T-cell (primary cell): ENCODE measurements around the gene RETREG2. TPM values are rescaled to one million over a fixed set of nuclear protein-coding genes. Genes with fewer than 3 reads are reported as not detected.

ENCODE experiments used
- ATAC-seq, 4 experiments: fragments of 200-7000 bp in 3 of 4; fragments of 150-1000 bp in 1 of 4; cut with Tn5 transposase; replicated peaks in 1 of 4; 1 replicate in 3 of 4; 2 replicates in 1 of 4; pipeline ENCODE4 v1.10.0; 2021; ENCODE audit warnings: moderate library complexity in 3 of 4, mild to moderate bottlenecking in 2 of 4, moderate number of reproducible peaks in 1 of 4
- CTCF ChIA-PET, 2 donors: fragments of 300-600 bp; sonication (Branson Sonifier 250); formaldehyde crosslinking; loops; one replicate each; lab custom pipeline; 2022; ENCODE audit warnings: antibody characterized with exemption in 2 of 2; lab: Charles Lee
- POLR2A ChIA-PET, 2 donors: fragments of 300-600 bp; sonication (Branson Sonifier 250); formaldehyde crosslinking; loops; one replicate each; lab custom pipeline; 2022; ENCODE audit warnings: antibody characterized with exemption in 2 of 2; lab: Charles Lee
- DNase-seq, 35 experiments: peaks; one replicate each; pipeline versions ENCODE4 v3.0.0 to v3.0.0-alpha.2; 2013 to 2023
- H3K27ac ChIP-seq: one replicate; pipeline ENCODE4 v1.5.1; 2013; ENCODE audit warnings: low read length
- H3K27me3 ChIP-seq, 2 experiments: replicated peaks in 1 of 2; 1 replicate in 1 of 2; 2 replicates in 1 of 2; pipeline versions ENCODE4 v1.6.1 to v1.7.0; 2013; ENCODE audit warnings: low read length in 1 of 2, mixed read lengths in 1 of 2; ENCODE audit not compliant: control insufficient read depth in 2 of 2, insufficient read depth in 2 of 2; ENCODE audit errors: extremely low read depth in 1 of 2
- H3K36me3 ChIP-seq, 2 donors: 1 replicate in 1 of 2; 2 replicates in 1 of 2; pipeline versions ENCODE4 v1.6.1 to v1.7.0; 2013; ENCODE audit warnings: low read length in 1 of 2; ENCODE audit not compliant: control insufficient read depth in 2 of 2, insufficient read depth in 1 of 2; ENCODE audit errors: extremely low read depth in 1 of 2
- H3K4me1 ChIP-seq, 2 experiments: 1 replicate in 1 of 2; 2 replicates in 1 of 2; pipeline versions ENCODE4 v1.6.1 to v1.7.0; 2013; ENCODE audit warnings: low read length in 2 of 2, mixed read lengths in 1 of 2; ENCODE audit not compliant: insufficient read depth in 2 of 2, control insufficient read depth in 1 of 2; ENCODE audit errors: extremely low read depth in 1 of 2
- H3K4me3 ChIP-seq, 2 donors: 1 replicate in 1 of 2; 2 replicates in 1 of 2; pipeline versions ENCODE4 v1.5.1 to v1.7.0; 2013; ENCODE audit warnings: mild to moderate bottlenecking in 2 of 2, low read length in 1 of 2, moderate library complexity in 1 of 2; ENCODE audit not compliant: control insufficient read depth in 1 of 2; ENCODE audit errors: extremely low read depth in 1 of 2
- H3K9me3 ChIP-seq: 2 replicates; pipeline ENCODE4 v1.7.0; 2013
- H3K27ac Mint-ChIP-seq, 2 donors: one replicate each; pipeline ENCODE4 v1.8.0; 2020 to 2021; ENCODE audit warnings: mild to moderate bottlenecking in 2 of 2, mixed read lengths in 2 of 2
- H3K27me3 Mint-ChIP-seq, 2 donors: one replicate each; pipeline ENCODE4 v1.8.0; 2021 to 2022; ENCODE audit warnings: mixed read lengths in 2 of 2
- H3K36me3 Mint-ChIP-seq: one replicate; pipeline ENCODE4 v1.8.0; 2021; ENCODE audit warnings: mixed read lengths
- H3K4me1 Mint-ChIP-seq, 3 donors: one replicate each; pipeline ENCODE4 v1.8.0; 2020 to 2022; ENCODE audit warnings: mixed read lengths in 3 of 3, mild to moderate bottlenecking in 1 of 3
- H3K4me3 Mint-ChIP-seq, 3 donors: one replicate each; pipeline ENCODE4 v1.8.0; 2020 to 2022; ENCODE audit warnings: mild to moderate bottlenecking in 3 of 3, mixed read lengths in 3 of 3, moderate library complexity in 3 of 3
- H3K9me3 Mint-ChIP-seq, 3 donors: one replicate each; pipeline ENCODE4 v1.8.0; 2020 to 2022; ENCODE audit warnings: mixed read lengths in 3 of 3
- WGBS: methylation state at CpG from one replicate; pipeline ENCODE4 v1.1.5; 2013; ENCODE audit warnings: missing lambda C conversion rate; ENCODE audit not compliant: insufficient coverage; 5-methylcytosine and 5-hydroxymethylcytosine counted together
- total RNA-seq, 35 experiments: library from RNA in 6 of 35; stranded (reverse) in 6 of 35; fragments of 120-200 nt in 1 of 35; gene quantifications; one replicate each; pipeline versions ENCODE4 v1.2.1 to v1.2.4 and lab custom pipeline; 2013 to 2026

RETREG2 gene
- total RNA-seq, 5 donors from 2014 or later (not counting 1 experiment from before 2014, with no cell fraction given): 85.2 to 131 (median 109) TPM

- Mint-ChIP-seq H3K4me1 (peaks cover 49 to 70% (median 57%) of the 10 kb centered on the region in 3 donors), H3K27me3 (no peaks in the 10 kb centered on the region), H3K36me3 (peaks cover 36% of the 10 kb centered on the region), H3K27ac (peak overlapping the region; percentile 71 to 78), H3K9me3 (no peaks in the 10 kb centered on the region), H3K4me3 (peak overlapping the region; percentile 81 to 99 (median 97))
- ATAC-seq (peak in 3 of 4 experiments; percentile 12 to 35 (median 13)), DNase-seq (no peak)
- Histone ChIP-seq H3K36me3 (peaks cover 22 to 49% of the 10 kb centered on the region in 2 donors), H3K4me3 (peak overlapping the region; percentile 72 to 85), H3K9me3 (no peaks in the 10 kb centered on the region), H3K27ac (peak overlapping the region; percentile 52), H3K4me1 (peaks cover 16 to 37% of the 10 kb centered on the region in 2 experiments), H3K27me3 (no peaks in the 10 kb centered on the region)
- ChIA-PET CTCF (interaction anchor here in 1 of 2 donors (0.7 to 3.0 kb wide), 7 partner anchors 16 to 70 kb away, joined by 3 to 13 read pairs (median 7); partner anchors contain the start of genes DNAJB2, GLB1L, STK16 and TUBA4A), POLR2A (interaction anchor here (0.6 to 2.3 kb wide), 12 partner anchors 10 to 69 kb away, joined by 3 to 15 read pairs (median 6); partner anchors contain the start of genes GLB1L (in 2 of the 2), STK16 (in 2 of the 2), TUBA4A (in 1 of the 2) and ZFAND2B (in 1 of the 2))
- WGBS: under 1% methylated on average over 19 of the region's 19 CpGs
Observed at GRCh38 chr2:219228911-219229304, 50.8 kb downstream of the RETREG2 start.

- ATAC-seq (peak; percentile 97 to 98 (median 98)), DNase-seq (peak; percentile 94 to 100 (median 99))
- peaks cover 55 to 76% (median 62%) of the 10 kb centered on the region in 3 donors for H3K4me1 Mint-ChIP-seq
- Histone ChIP-seq H3K9me3 (no peaks in the 10 kb centered on the region), H3K4me1 (peaks cover 16 to 37% of the 10 kb centered on the region in 2 experiments), H3K36me3 (peaks cover 23 to 49% of the 10 kb centered on the region in 2 donors), H3K4me3 (peak within 1 kb of the TSS; percentile 72 to 85), H3K27me3 (no peaks in the 10 kb centered on the region), H3K27ac (peak within 1 kb of the TSS; percentile 71)
- H3K4me3 Mint-ChIP-seq: peak within 1 kb of the TSS; percentile 97 to 99 (median 98)
- no peaks in the 10 kb centered on the region for H3K27me3 Mint-ChIP-seq
- ChIA-PET CTCF (interaction anchor here in 1 of 2 donors (0.7 to 3.0 kb wide), 12 partner anchors 10 to 70 kb away, joined by 3 to 13 read pairs (median 4); partner anchors contain the start of genes DNAJB2, GLB1L, STK16 and TUBA4A), POLR2A (interaction anchor here (0.6 to 2.3 kb wide), 15 partner anchors 9 to 158 kb away, joined by 3 to 15 read pairs (median 5); partner anchors contain the start of genes GLB1L (in 2 of the 2), STK16 (in 2 of the 2), DNAJB2 (in 1 of the 2) and DNPEP (in 1 of the 2))
- peaks cover 39% of the 10 kb centered on the region for H3K36me3 Mint-ChIP-seq
- WGBS: under 1% methylated on average over 80 of the region's 80 CpGs
- H3K9me3 Mint-ChIP-seq: no peaks in the 10 kb centered on the region
- H3K27ac Mint-ChIP-seq: peak within 1 kb of the TSS; percentile 98 to 99
Observed at GRCh38 chr2:219229305-219230058, 51.4 kb downstream of the RETREG2 start, which contains the start of the genes ANKZF1 and ATG9A. ANKZF1 (plus strand) TSS chr2:219229806; CDS start chr2:219230258, 452 bp downstream. ATG9A (minus strand) TSS chr2:219229636; CDS start chr2:219228024, 1,612 bp downstream.

DNA sequence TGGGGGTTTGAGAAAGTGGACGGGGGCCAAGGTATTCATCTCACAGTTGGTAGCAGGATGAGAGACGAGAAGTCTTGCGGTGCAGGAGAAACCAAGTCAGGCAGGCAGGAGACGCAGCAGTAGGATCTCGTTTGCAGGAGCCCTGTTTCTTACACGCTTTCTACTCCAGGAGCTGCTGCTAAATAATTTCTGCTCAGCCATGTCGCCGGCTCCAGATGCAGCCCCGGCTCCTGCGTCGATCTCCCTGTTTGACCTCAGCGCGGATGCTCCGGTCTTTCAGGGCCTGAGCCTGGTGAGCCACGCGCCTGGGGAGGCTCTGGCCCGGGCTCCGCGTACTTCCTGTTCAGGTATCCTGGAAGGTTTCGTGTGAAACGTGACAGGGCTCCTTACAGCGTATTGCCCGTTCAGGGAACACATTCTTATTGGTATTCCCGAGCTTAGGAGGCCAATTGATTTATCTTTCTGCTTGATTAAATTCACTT is 52.0 kb downstream of the RETREG2 start:
- Mint-ChIP-seq H3K27ac (peak overlapping the region; percentile 98 to 99), H3K4me3 (peak overlapping the region; percentile 97 to 99 (median 98)), H3K36me3 (peaks cover 36% of the 10 kb centered on the region), H3K4me1 (peaks cover 54 to 75% (median 64%) of the 10 kb centered on the region in 3 donors), H3K9me3 (no peaks in the 10 kb centered on the region), H3K27me3 (no peaks in the 10 kb centered on the region)
- ATAC-seq: peak in 3 of 4 experiments; percentile 11 to 20 (median 18)
- Histone ChIP-seq H3K4me1 (peaks cover 16 to 37% of the 10 kb centered on the region in 2 experiments), H3K27me3 (no peaks in the 10 kb centered on the region), H3K27ac (peak overlapping the region; percentile 71), H3K4me3 (peak overlapping the region; percentile 72 to 85), H3K9me3 (no peaks in the 10 kb centered on the region), H3K36me3 (peaks cover 28 to 49% of the 10 kb centered on the region in 2 donors)
- WGBS: 0% methylated on average over 24 of the region's 24 CpGs
- ChIA-PET CTCF (interaction anchor here (0.6 to 3.0 kb wide), 11 partner anchors 9 to 71 kb away, joined by 3 to 14 read pairs (median 5); partner anchors contain the start of genes DNAJB2 (in 1 of the 2), GLB1L (in 1 of the 2), STK16 (in 1 of the 2) and TUBA4A (in 1 of the 2)), POLR2A (interaction anchor here (0.6 to 2.3 kb wide), 12 partner anchors 10 to 157 kb away, joined by 3 to 15 read pairs (median 5); partner anchors contain the start of genes DNAJB2 (in 1 of the 2), DNPEP (in 1 of the 2), GLB1L (in 1 of the 2) and STK16 (in 1 of the 2))
- DNase-seq: peak in 8 of 35 experiments; percentile 15 to 60 (median 23)

DNA sequence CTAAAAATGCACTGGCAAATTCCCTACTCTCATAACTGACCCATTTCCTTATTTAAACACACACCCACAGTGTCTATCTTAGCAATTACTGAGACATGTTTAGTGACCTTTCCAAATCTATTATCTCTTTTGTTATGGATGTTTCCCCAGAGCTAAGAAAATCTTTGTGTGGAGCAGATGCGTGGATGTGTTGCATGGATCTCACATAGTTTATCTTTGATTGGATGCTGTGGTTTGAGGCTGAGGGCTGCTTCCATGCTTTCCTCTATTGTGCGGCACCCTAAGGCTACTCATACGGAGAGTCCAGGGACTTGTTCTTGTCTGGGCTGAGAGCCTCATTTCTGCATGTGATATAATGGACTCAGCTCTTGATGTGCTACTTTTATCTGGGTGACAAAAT is 56.3 kb downstream of the RETREG2 start:
- H3K27me3 Mint-ChIP-seq: no peaks in the 10 kb centered on the region
- peaks cover 40 to 66% of the 10 kb centered on the region in 2 donors for H3K36me3 ChIP-seq
- H3K4me3 ChIP-seq: no peak overlapping the region
- peaks cover 6 to 17% of the 10 kb centered on the region in 2 experiments for H3K4me1 ChIP-seq
- no peak for ATAC-seq
- H3K4me3 Mint-ChIP-seq: no peak overlapping the region
- no peaks in the 10 kb centered on the region for H3K27me3 ChIP-seq
- 100% methylated on average over 1 of the region's 3 CpGs for WGBS
- peaks cover 56% of the 10 kb centered on the region for H3K36me3 Mint-ChIP-seq
- no peaks in the 10 kb centered on the region for H3K9me3 Mint-ChIP-seq
- H3K4me1 Mint-ChIP-seq: peaks cover 34 to 50% (median 46%) of the 10 kb centered on the region in 3 donors
- no peaks in the 10 kb centered on the region for H3K9me3 ChIP-seq
- ChIA-PET POLR2A (interaction anchor here (0.6 to 1.0 kb wide), 2 partner anchors 23 to 68 kb away, joined by 5 to 12 read pairs; no protein-coding TSS in a partner anchor), CTCF (no interaction called here)
- DNase-seq: no peak
- no peak overlapping the region for H3K27ac Mint-ChIP-seq
- no peak overlapping the region for H3K27ac ChIP-seq

Other genes starting within 250 kb of the RETREG2 start
- not detected for gene CDK5R2, start 218.6 kb upstream of the RETREG2 start, total RNA-seq
- gene FEV, start 193.1 kb upstream of the RETREG2 start, total RNA-seq: not detected
- not detected for gene CRYBA2, start 184.9 kb upstream of the RETREG2 start, total RNA-seq
- under 1 TPM in 1 of 5 donors, not detected in 4; 0.16 TPM for gene CFAP65, start 136.8 kb upstream of the RETREG2 start, total RNA-seq
- gene IHH, start 117.4 kb upstream of the RETREG2 start, total RNA-seq: under 1 TPM in 2 of 5 donors, not detected in 3; 0.12 to 0.28 TPM
- 10 to 100 TPM; 17.3 to 21.1 (median 18.2) TPM for gene NHEJ1, start 17.5 kb upstream of the RETREG2 start, total RNA-seq
- gene SLC23A3, start 8.2 kb upstream of the RETREG2 start, total RNA-seq: 1 to 10 TPM in 3 of 5 donors, under 1 TPM in 2; 0.54 to 8.7 (median 5.1) TPM
- gene CNPPD1, start 1.4 kb upstream of the RETREG2 start, total RNA-seq: 10 to 100 TPM; 49.2 to 89.5 (median 83.2) TPM
- gene ZFAND2B, start 28.5 kb downstream of the RETREG2 start, total RNA-seq: 10 to 100 TPM; 61.7 to 91.6 (median 85.6) TPM
- 10 to 100 TPM in 3 of 5 donors, 1 to 10 TPM in 2; 4.1 to 16.5 (median 13.0) TPM for gene ABCB6, start 40.7 kb downstream of the RETREG2 start, total RNA-seq
- 10 to 100 TPM; 52.5 to 72.9 (median 57.6) TPM for gene ATG9A, start 51.4 kb downstream of the RETREG2 start, total RNA-seq
- gene ANKZF1, start 51.5 kb downstream of the RETREG2 start, total RNA-seq: 100 to 1,000 TPM; 119 to 220 (median 194) TPM
- 1 to 10 TPM; 1.1 to 3.0 (median 1.8) TPM for gene GLB1L, start 67.2 kb downstream of the RETREG2 start, total RNA-seq
- gene STK16, start 67.2 kb downstream of the RETREG2 start, total RNA-seq: 10 to 100 TPM; 19.3 to 26.6 (median 21.3) TPM
- not detected for gene TUBA4B, start 75.0 kb downstream of the RETREG2 start, total RNA-seq
- gene TUBA4A, start 75.6 kb downstream of the RETREG2 start, total RNA-seq: 100 to 1,000 TPM; 108 to 196 (median 121) TPM
- gene DNAJB2, start 101.1 kb downstream of the RETREG2 start, total RNA-seq: 100 to 1,000 TPM in 2 of 5 donors, 10 to 100 TPM in 3; 83.0 to 150 (median 91.8) TPM
- gene PTPRN, start 131.1 kb downstream of the RETREG2 start, total RNA-seq: under 1 TPM in 1 of 5 donors, not detected in 4; 0.63 TPM
- not detected for gene RESP18, start 154.5 kb downstream of the RETREG2 start, total RNA-seq
- gene DNPEP, start 209.6 kb downstream of the RETREG2 start, total RNA-seq: 10 to 100 TPM; 73.5 to 88.8 (median 85.4) TPM
- 1 to 10 TPM in 2 of 5 donors, under 1 TPM in 1, not detected in 2; 0.98 to 1.3 (median 1.3) TPM for gene DES, start 240.1 kb downstream of the RETREG2 start, total RNA-seq